Left renal cortex interstitium (tissue), 4 donors: ENCODE measurements around the gene CER1. TPM values are rescaled to one million over a fixed set of nuclear protein-coding genes. Genes with fewer than 3 reads are reported as not detected.
"Not testable (repeated sequence)": the region's sequence is repeated elsewhere in the genome, so short reads cannot be mapped to it uniquely, and the experiment has no call there.

Experiments used
- DNase-seq, 4 donors: peaks; one replicate each; pipeline ENCODE4 v3.0.0-alpha.2; 2013; ENCODE audit warnings: low read depth in 4 of 4, low spot score in 2 of 4, missing footprints in 1 of 4
- polyA plus RNA-seq, 4 donors: library from polyadenylated mRNA; unstranded; fragments of 120-200 nt; gene quantifications; one replicate each; pipeline ENCODE4 v1.2.1, GENCODE V29; 2013; ENCODE audit not compliant: insufficient read length in 4 of 4

Gene CER1
- polyA plus RNA-seq, 4 donors, result 0.11 to 2.3 (median 1.00) TPM

DNA sequence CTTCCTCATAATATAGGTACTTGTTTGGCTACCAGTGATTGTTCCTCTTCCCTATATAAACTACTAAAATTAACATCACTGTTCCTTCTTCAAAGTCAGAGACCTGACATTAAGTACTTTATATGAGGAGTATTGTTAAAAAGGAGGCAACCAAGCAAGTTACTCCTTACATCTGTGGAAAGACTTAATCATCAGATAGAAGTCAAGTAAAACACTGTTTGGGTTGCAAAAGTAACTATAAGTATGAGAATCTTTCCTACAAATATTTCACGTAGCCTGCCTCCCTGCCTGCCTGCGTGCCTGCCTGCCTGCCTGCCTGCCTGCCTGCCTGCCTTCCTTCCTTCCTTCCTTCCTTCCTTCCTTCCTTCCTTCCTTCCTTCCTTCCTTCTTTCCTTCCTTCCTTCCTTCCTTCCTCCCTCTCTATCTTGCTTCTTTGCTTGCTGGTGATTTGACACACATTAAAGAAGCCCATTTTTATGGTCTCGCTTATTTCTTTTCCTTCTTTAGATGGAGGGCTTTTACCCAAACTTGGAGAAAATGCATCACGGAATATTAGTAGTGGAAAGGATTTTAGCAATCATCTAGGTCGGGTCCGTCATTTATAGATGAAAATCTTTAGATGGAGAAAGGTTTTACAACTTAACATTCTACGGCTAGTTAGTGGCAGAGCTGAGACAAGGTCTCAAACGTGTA lies 3.2 kb downstream of the CER1 start:
- no peak for DNase-seq

- DNase-seq, result no peak
Measured at GRCh38 chr9:14715102-14715501, 7.4 kb downstream of the CER1 start.

DNA sequence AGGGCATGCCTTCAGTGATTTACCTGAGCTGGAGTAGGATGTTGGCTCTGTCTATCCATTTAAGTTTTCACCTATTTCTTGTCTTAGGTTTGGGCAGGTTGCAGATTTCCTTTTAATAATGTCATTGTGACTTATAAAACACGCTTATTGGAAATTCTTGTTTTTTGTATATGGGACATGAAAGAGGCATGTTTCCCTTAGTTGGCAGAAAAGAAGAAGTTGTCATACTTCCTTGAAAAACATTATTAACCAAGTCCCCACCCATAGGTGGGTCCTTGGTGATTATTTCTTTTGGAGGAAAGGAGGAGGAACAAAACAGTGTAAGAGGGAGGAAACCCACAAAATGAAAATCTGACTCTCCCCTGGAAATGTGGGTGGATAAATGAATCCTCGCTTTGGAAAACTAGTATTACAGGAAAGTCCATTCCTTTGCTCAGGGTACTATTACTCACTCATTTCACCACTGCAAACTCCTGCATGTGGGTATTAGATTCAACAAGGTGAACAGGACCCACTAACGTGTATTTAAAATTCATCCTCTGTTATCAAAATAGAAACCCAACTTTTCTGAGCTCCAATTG lies 9.3 kb downstream of the CER1 start:
- DNase-seq, result no peak

- DNase-seq, result no peak
Measured at GRCh38 chr9:14710804-14711203, 11.7 kb downstream of the CER1 start.

DNA sequence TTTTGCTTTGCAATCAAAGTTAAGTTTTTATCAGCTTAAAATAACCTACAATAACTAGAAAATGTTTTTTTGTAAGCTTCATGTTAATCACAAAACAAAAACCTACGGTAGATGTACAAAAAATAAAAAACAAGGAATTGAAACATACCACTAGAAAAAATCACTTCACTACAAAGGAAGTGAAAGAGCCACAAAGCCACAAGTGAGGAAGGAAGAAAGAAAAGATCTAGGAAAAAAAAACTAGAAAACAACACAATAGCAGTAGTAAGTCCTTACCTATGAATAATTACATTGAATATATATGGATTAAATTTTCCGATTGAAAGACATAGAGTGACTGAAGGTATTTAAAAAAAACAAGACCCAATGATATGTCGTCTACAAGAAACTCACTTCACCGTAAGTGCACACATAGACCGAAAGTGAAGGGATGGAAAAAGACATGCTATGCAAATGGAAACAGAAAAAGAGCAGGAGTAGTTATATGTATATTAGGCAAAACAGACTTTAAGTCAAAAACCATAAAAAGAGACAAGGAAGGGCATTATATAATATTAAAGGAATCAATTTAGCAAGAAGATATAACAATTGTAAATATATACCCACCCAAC lies 15.9 kb downstream of the CER1 start:
- DNase-seq, result no peak

DNA sequence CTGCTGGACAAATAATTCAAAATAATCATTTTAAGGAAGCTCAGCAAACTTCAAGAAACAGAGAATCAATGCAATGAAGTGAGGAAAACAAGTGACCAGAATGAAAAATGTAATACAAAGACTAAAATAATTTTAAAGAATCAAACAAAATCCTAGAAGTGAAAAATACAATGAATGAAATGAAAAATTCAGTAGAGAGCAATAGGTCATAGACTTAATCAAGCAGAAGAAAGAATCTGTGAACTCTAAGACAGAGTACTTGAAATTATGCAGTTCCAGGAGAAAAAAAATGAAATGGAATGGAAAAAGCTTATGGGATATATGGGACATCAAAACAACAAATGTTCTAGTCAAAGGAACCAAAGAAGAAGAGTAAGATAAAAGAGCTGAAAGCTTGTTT lies 17.5 kb downstream of the CER1 start:
- DNase-seq, result no peak

- no peak for DNase-seq
Measured at GRCh38 chr9:14704281-14704680, 18.3 kb downstream of the CER1 start.

DNA sequence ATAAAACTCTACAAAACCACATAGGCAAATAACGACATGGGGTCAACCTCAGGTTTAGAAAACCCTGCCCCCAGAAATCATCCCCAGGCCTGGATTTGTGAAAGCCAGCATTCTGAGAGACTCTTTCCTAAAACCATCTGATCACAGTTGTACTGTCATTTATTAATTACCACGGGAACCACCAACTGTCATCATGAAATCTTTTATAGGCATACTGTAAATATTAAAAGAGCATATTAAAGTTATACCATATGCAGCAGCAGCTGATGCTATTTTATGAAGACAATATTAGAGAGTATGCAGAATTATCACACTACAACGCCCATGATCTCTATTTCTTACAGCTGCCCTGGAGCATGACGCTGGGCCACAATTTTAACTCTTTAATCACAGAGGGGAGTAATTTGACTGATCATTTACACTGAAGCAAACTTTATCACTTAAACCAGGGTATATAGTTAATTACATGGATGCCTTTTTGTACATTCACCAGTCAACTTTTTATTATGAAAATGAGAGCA lies 20.3 kb downstream of the CER1 start:
- no peak for DNase-seq

GRCh38 chr9:14693251-14693861 lies 29.2 kb downstream of the CER1 start, which contains the start of gene ZDHHC21:
ZDHHC21 (minus strand) TSS chr9:14693432; CDS start chr9:14674340, 19,092 bp downstream.
- DNase-seq, result peak; percentile 20 to 35 (median 30)

- DNase-seq, result peak; percentile 2 to 36 (median 22)
Measured at GRCh38 chr9:14692470-14693250, 29.9 kb downstream of the CER1 start.

GRCh38 chr9:14690948-14691730 lies 31.4 kb downstream of the CER1 start:
- DNase-seq, result no peak

DNA sequence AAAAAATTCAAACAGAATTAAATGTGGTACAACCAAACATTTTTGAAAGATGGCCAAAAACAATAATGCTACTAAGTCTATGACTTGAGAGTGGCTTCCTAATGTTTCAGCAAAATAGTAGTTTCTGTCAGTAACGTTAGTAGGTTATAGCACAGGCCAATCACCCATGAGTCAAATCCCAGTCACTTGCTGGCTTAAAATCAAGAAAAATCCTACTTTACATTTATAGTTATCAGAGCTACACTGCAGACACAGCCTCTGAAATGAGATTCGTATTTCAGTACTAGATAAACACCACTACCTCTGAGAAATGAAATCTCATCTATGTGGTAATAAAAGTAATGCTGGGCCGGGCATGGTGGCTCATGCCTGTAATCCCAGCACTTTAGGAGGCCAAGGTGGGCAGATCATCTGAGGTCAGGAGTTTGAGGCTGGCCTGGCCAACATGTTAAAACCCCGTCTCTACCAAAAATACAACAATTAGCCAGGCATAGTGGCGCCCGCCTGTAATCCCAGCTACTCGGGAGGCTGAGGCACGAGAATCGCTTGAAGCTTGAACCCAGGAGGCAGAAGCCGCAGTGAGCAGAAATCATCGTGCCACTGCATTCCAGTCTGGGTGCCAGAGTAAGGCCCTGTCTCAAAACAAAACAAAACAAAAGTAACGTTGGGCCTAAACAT lies 35.4 kb downstream of the CER1 start:
- DNase-seq, result no peak

DNA sequence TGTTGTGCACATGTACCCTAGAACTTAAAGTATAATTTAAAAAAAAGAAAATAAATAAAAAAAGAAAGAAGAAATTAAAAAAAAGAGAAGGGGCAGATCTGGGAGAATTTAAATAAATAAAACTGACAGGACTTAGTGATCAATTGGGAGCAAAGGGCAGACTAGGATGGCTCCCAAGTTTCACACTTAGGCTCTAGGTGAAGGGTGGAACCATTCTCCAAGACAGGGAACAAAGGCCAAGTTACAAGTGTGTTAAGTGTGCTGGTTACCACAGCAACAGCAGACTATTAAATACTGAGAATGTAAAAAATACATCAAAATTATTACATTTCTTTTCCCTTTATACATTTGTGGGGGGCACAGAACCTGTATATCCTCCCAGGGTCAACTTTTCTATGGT lies 36.4 kb downstream of the CER1 start:
- DNase-seq, result no peak

- DNase-seq, result not testable (repeated sequence)
Measured at GRCh38 chr9:14682616-14683015, 39.9 kb downstream of the CER1 start.

DNA sequence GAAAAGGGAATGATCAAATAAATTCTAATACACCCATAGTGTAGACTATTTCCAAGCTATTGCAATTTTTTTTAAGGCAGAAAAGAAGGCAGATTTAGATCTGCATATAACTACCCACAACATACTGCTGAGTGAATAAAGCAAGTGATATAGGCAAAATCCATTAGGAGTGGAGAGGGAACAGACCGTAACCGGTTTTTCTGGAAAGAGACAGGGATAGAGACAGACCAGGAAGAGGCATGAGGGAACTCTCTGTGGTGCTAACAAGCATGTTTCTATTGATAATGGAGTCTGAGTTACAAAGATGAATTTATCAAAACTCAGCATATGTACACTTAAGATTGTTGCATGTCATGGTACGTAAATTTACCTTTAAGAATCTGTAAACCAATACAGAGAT lies 43.8 kb downstream of the CER1 start:
- DNase-seq, result no peak

GRCh38 chr9:14677872-14678271 lies 44.7 kb downstream of the CER1 start:
- DNase-seq, result no peak

GRCh38 chr9:14677396-14677795 lies 45.1 kb downstream of the CER1 start:
- DNase-seq, result no peak

DNA sequence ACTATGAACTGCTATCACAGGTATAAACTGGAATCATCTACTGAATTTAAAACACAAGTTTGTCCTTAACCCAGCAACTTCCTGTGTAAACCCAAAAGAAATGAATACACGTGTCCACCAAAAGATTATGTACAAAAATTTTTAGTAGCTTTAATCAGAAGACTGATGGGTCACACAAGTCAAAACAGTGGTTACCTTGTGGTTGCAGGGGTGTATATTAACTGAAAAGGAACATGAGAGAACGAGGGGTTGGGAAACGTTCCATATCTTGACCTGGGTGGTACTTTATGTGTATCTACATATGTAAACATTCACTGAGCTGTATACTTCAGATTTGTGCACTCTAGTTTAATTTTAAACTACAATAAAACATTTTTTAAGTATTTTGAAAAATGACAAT lies 47.9 kb downstream of the CER1 start:
- no peak for DNase-seq

- no peak for DNase-seq
Measured at GRCh38 chr9:14671377-14671776, 51.2 kb downstream of the CER1 start.
